HCT116 (cell line): Measurements from ENCODE around the gene DIP2C. TPM values are rescaled to one million over a fixed set of nuclear protein-coding genes. Genes with fewer than 3 reads are reported as not detected.

Experiments used
- ATAC-seq: fragments of 200-7000 bp; cut with Tn5 transposase; 2 replicates; pipeline ENCODE4 v1.9.1; 2020; ENCODE audit warnings: mild to moderate bottlenecking, moderate library complexity
- BruUV-seq: library from RNA; stranded (reverse); fragments of 400-500 nt; replicated peaks from 2 replicates; lab custom pipeline; 2021; lab: Mats Ljungman, UMichigan
- CTCF ChIA-PET: fragments of 300-600 bp; sonication (Branson Sonifier 250); formaldehyde crosslinking; loops from one replicate; lab custom pipeline; 2021; ENCODE audit warnings: antibody characterized with exemption; lab: Charles Lee
- POLR2A ChIA-PET: fragments of 300-600, 350-600 bp; sonication (Branson Sonifier 250); formaldehyde crosslinking; loops from one replicate; lab custom pipeline; 2021; ENCODE audit warnings: antibody characterized with exemption; lab: Charles Lee
- RAD21 ChIA-PET, 2 experiments: fragments of 300-600 bp; sonication (Branson Sonifier 250); formaldehyde crosslinking; loops; one replicate each; lab custom pipeline; 2023; ENCODE audit warnings: low total read pairs in 2 of 2; ENCODE audit not compliant: uncharacterized antibody in 2 of 2, unreplicated experiment in 2 of 2, low non-redundant PET in 1 of 2; lab: Charles Lee
- DNase-seq: peaks from one replicate; pipeline ENCODE4 v3.0.0-alpha.2; 2010; ENCODE audit warnings: low read depth, low spot score
- H2AFZ ChIP-seq: fragments of 200-600 bp; shearing (Covaris generic), sonication (generic); 2 replicates; pipeline ENCODE4 v1.6.1; 2017; ENCODE audit warnings: low read depth, mixed run types, mixed read lengths, antibody characterized with exemption, low read length; ENCODE audit not compliant: poor library complexity, severe bottlenecking
- H3K27ac ChIP-seq: 2 replicates; pipeline ENCODE4 v1.5.1; 2012; ENCODE audit warnings: low read depth, low read length
- H3K27me3 ChIP-seq: fragments of 200-600 bp; sonication (generic); 2 replicates; pipeline ENCODE4 v1.6.1; 2016; ENCODE audit warnings: mixed run types, low read length, mixed read lengths; ENCODE audit not compliant: insufficient read depth
- H3K36me3 ChIP-seq, 2 experiments: fragments of 200-500 bp in 1 of 2; fragments of 200-600 bp in 1 of 2; sonication (Bioruptor generic) in 1 of 2; sonication (generic) in 1 of 2; 2 replicates each; pipeline versions ENCODE4 v1.5.1 to v1.6.1; 2014 to 2016; ENCODE audit warnings: low read length in 2 of 2, inconsistent platforms in 1 of 2, mixed read lengths in 1 of 2, mixed run types in 1 of 2; ENCODE audit not compliant: insufficient read depth in 2 of 2, control insufficient read depth in 1 of 2
- H3K4me1 ChIP-seq, 2 experiments: fragments of 200-600 bp in 1 of 2; sonication (generic) in 1 of 2; 2 replicates each; pipeline versions ENCODE4 v1.5.1 to v1.6.1; 2012 to 2017; ENCODE audit warnings: low read length in 2 of 2, inconsistent platforms in 1 of 2, mild to moderate bottlenecking in 1 of 2, mixed read lengths in 1 of 2, mixed run types in 1 of 2, moderate library complexity in 1 of 2; ENCODE audit not compliant: insufficient read depth in 2 of 2, control insufficient read depth in 1 of 2
- H3K4me2 ChIP-seq: fragments of 200-600 bp; sonication (generic); 2 replicates; pipeline ENCODE4 v1.6.1; 2017; ENCODE audit warnings: mixed run types, low read length, mixed read lengths
- H3K4me3 ChIP-seq, 2 experiments: fragments of 200-600 bp in 1 of 2; sonication (generic) in 1 of 2; replicated peaks in 1 of 2; 2 replicates each; pipeline ENCODE4 v1.5.1; 2011 to 2016; ENCODE audit warnings: low read length in 2 of 2, control low read depth in 1 of 2, low read depth in 1 of 2, mild to moderate bottlenecking in 1 of 2, mixed read lengths in 1 of 2, mixed run types in 1 of 2
- H3K79me2 ChIP-seq: fragments of 200-600 bp; sonication (generic); 2 replicates; pipeline ENCODE4 v1.6.1; 2017; ENCODE audit warnings: mild to moderate bottlenecking, mixed run types, low read length, moderate library complexity, mixed read lengths; ENCODE audit not compliant: insufficient read depth
- H3K9ac ChIP-seq: fragments of 200-600 bp; sonication (generic); 2 replicates; pipeline ENCODE4 v1.6.1; 2016; ENCODE audit warnings: low read length, mixed read lengths
- H3K9me2 ChIP-seq: fragments of 200-600 bp; sonication (generic), shearing (Covaris generic); 2 replicates; pipeline ENCODE4 v1.6.1; 2017; ENCODE audit warnings: mixed run types, mild to moderate bottlenecking, moderate library complexity; ENCODE audit not compliant: insufficient read depth
- H3K9me3 ChIP-seq, 2 experiments: fragments of 200-500 bp in 1 of 2; fragments of 200-600 bp in 1 of 2; sonication (Bioruptor generic) in 1 of 2; sonication (generic) in 1 of 2; 2 replicates each; pipeline ENCODE4 v1.6.1; 2014 to 2017; ENCODE audit warnings: low read length in 2 of 2, mixed read lengths in 2 of 2, inconsistent platforms in 1 of 2, low read depth in 1 of 2, mild to moderate bottlenecking in 1 of 2, mixed run types in 1 of 2, moderate library complexity in 1 of 2; ENCODE audit not compliant: control insufficient read depth in 1 of 2, insufficient read depth in 1 of 2
- H4K20me1 ChIP-seq: fragments of 200-600 bp; sonication (generic), shearing (Covaris generic); 2 replicates; pipeline ENCODE4 v1.6.1; 2017; ENCODE audit warnings: mixed run types, mild to moderate bottlenecking, moderate library complexity; ENCODE audit not compliant: insufficient read depth
- CBX3 ChIP-seq: IDR thresholded peaks from 2 replicates; pipeline ENCODE4 v1.6.1; 2012; ENCODE audit warnings: low read depth
- CEBPB ChIP-seq: IDR thresholded peaks from 2 replicates; pipeline ENCODE4 v1.6.1; 2012; ENCODE audit warnings: low read depth
- EGR1 ChIP-seq: IDR thresholded peaks from 2 replicates; pipeline ENCODE4 v1.6.1; 2012; ENCODE audit warnings: low read depth
- EZH2 ChIP-seq: fragments of 200-600 bp; sonication (generic); IDR thresholded peaks from 2 replicates; pipeline ENCODE4 v1.6.1; 2017; ENCODE audit warnings: antibody characterized with exemption, mixed run types
- EZH2phosphoT487 ChIP-seq: fragments of 200-600 bp; IDR thresholded peaks from 2 replicates; pipeline ENCODE4 v1.6.1; 2018; ENCODE audit warnings: antibody characterized with exemption, borderline replicate concordance
- JUND ChIP-seq: IDR thresholded peaks from 2 replicates; pipeline ENCODE4 v1.6.1; 2012
- MAX ChIP-seq: IDR thresholded peaks from 2 replicates; pipeline ENCODE4 v1.6.1; 2012
- POLR2A ChIP-seq: IDR thresholded peaks from 2 replicates; pipeline ENCODE4 v1.7.0; 2011; ENCODE audit warnings: borderline replicate concordance; ENCODE audit not compliant: insufficient read depth, insufficient read length; ENCODE audit errors: extremely low read depth
- POLR2AphosphoS5 ChIP-seq: IDR thresholded peaks from 2 replicates; pipeline ENCODE4 v1.6.1; 2011; ENCODE audit warnings: mild to moderate bottlenecking, low read depth, low read length, moderate library complexity
- RAD21 ChIP-seq: IDR thresholded peaks from 2 replicates; pipeline ENCODE4 v1.6.1; 2012; ENCODE audit warnings: low read depth, mild to moderate bottlenecking
- SIN3A ChIP-seq: IDR thresholded peaks from 2 replicates; pipeline ENCODE4 v1.6.1; 2012; ENCODE audit warnings: low read depth
- SP1 ChIP-seq: IDR thresholded peaks from 2 replicates; pipeline ENCODE4 v1.6.1; 2012; ENCODE audit warnings: low read depth
- YY1 ChIP-seq: IDR thresholded peaks from 2 replicates; pipeline ENCODE4 v1.6.1; 2011; ENCODE audit warnings: low read length, low read depth, moderate library complexity, mild to moderate bottlenecking; ENCODE audit not compliant: insufficient replicate concordance; ENCODE audit errors: extremely low read depth
- ZFX ChIP-seq: fragments of 450-650 bp; IDR thresholded peaks from 2 replicates; pipeline ENCODE4 v1.6.1; 2017
- ZNF274 ChIP-seq: fragments of 200-500 bp; sonication (Bioruptor generic); IDR thresholded peaks from 2 replicates; pipeline ENCODE4 v1.6.1; 2014; ENCODE audit warnings: mild to moderate bottlenecking, low read depth, low read length, inconsistent platforms
- intact Hi-C: fragments of 100-400 bp; cut with micrococcal nuclease; formaldehyde crosslinking; loops from 2 replicates; pipeline ENCODE4 v1.10.0; 2022
- total RNA-seq: library from RNA; stranded (reverse); gene quantifications from one replicate; pipeline ENCODE4 v1.2.1, GENCODE V29; 2021; ENCODE audit not compliant: unreplicated experiment
- TF ChIP-seq, protein P1 (sequence below): IDR thresholded peaks from 2 replicates; pipeline ENCODE4 v1.6.1; 2012; ENCODE audit warnings: low read depth
- TF ChIP-seq, protein P2 (sequence below): IDR thresholded peaks from 2 replicates; pipeline ENCODE4 v1.6.1; 2012

The DIP2C gene
- total RNA-seq, 1 experiment from 2014 or later, result 15.4 TPM

- ChIA-PET POLR2A (no interaction called here), CTCF (no interaction called here), RAD21 (no interaction called here)
- Histone ChIP-seq H3K27ac (no peak overlapping the region), H3K9ac (no peak overlapping the region), H3K27me3 (no peaks in the 10 kb centered on the region), H3K79me2 (no peaks in the 10 kb centered on the region), H3K36me3 (no peaks in the 10 kb centered on the region; a peak in 1 of 4 replicates), H3K9me3 (no peaks in the 10 kb centered on the region), H3K4me2 (no peak overlapping the region), H3K9me2 (no peaks in the 10 kb centered on the region), H2AFZ (no peak overlapping the region), H4K20me1 (no peaks in the 10 kb centered on the region), H3K4me3 (no peak overlapping the region), H3K4me1 (no peaks in the 10 kb centered on the region)
- DNase-seq, result no peak
- no TSS peak for BruUV-seq
- intact Hi-C loops, result no loop called here
- TF ChIP-seq EZH2phosphoT487 (no peak), ZNF274 (no peak), POLR2AphosphoS5 (no peak), EZH2 (no peak), SIN3A (no peak), POLR2A (no peak), YY1 (no peak), EGR1 (no peak), CBX3 (no peak), ZFX (no peak), SP1 (no peak), MAX (no peak), RAD21 (no peak), CEBPB (no peak), JUND (no peak)
- TF ChIP-seq, protein P1, sequence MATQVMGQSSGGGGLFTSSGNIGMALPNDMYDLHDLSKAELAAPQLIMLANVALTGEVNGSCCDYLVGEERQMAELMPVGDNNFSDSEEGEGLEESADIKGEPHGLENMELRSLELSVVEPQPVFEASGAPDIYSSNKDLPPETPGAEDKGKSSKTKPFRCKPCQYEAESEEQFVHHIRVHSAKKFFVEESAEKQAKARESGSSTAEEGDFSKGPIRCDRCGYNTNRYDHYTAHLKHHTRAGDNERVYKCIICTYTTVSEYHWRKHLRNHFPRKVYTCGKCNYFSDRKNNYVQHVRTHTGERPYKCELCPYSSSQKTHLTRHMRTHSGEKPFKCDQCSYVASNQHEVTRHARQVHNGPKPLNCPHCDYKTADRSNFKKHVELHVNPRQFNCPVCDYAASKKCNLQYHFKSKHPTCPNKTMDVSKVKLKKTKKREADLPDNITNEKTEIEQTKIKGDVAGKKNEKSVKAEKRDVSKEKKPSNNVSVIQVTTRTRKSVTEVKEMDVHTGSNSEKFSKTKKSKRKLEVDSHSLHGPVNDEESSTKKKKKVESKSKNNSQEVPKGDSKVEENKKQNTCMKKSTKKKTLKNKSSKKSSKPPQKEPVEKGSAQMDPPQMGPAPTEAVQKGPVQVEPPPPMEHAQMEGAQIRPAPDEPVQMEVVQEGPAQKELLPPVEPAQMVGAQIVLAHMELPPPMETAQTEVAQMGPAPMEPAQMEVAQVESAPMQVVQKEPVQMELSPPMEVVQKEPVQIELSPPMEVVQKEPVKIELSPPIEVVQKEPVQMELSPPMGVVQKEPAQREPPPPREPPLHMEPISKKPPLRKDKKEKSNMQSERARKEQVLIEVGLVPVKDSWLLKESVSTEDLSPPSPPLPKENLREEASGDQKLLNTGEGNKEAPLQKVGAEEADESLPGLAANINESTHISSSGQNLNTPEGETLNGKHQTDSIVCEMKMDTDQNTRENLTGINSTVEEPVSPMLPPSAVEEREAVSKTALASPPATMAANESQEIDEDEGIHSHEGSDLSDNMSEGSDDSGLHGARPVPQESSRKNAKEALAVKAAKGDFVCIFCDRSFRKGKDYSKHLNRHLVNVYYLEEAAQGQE, result no peak
- TF ChIP-seq, protein P2, sequence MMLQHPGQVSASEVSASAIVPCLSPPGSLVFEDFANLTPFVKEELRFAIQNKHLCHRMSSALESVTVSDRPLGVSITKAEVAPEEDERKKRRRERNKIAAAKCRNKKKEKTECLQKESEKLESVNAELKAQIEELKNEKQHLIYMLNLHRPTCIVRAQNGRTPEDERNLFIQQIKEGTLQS, result no peak
- ATAC-seq, result no peak
These were observed 448.0 kb downstream of the DIP2C start for GRCh38 chr10:241451-241850.
